HG02588 (cell line): ENCODE measurements around the gene FMN1.

Source experiments
- ATAC-seq: cut with Tn5 transposase; IDR thresholded peaks from one replicate; pipeline ENCODE4 v1.9.1; 2021; ENCODE audit warnings: mild to moderate bottlenecking, moderate library complexity; ENCODE audit not compliant: unreplicated experiment

The FMN1 gene

DNA sequence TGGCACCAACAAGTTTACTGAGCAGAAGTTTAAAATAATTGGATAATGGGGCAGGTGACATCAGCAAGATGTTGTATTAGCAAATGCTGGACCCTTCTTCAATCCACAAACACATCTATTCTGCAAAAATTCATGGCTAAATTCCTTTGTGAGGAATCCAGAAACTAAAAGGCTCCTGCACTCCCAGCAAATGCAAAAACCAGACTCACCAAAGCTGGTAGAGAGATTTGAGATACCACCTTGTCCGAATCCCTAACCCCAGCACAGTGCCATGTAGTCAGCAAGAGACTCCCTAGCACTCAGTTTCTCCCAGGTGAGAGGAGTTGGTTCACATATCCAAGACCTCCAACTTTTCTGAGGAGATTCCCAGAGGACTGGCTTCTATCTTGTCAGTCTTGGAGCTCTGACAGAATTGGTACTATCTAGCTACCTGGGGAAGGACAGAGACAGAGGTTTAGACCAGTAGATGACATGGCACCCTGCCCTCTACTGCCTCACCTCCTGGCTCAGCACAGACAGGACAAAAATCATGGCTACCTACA, 454.9 kb downstream of the FMN1 start:
- ATAC-seq: no peak

DNA sequence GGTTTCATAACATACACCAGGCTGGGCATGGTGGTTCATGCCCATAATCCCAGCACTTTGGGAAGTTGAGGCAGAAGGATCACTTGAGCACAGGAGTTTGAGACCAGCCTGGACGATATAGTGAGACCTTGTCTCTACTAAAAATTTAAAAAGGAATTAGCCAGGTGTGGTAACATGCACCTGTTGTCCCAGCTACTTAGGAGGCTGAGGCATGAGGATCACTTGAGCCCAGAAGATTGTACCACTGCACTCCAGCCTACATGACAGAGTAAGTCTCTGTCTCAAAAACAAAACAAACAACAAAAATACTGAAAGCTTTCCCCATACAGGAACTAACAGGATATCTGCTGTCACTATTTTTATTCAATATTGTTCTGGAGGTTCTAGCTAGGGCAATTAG, 455.8 kb downstream of the FMN1 start:
- ATAC-seq: no peak

GRCh38 chr15:32737304-32737703, 457.2 kb downstream of the FMN1 start:
- no peak for ATAC-seq

DNA sequence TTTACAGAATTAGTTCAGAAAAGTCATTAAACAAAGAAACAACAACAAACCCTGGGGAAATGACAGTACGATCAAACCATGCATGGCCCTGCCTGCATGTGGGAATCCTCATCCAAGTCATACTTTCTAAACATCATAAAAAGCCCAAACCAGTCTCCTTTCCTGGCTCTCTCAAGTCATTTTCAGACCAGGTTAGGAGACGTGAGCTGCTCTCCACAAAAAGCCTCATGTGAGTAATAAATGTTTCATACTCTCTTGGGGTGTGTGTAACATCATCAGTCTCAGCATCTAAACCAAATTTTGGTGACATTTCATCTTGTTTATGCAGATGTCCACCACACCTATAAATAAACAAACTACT, 457.8 kb downstream of the FMN1 start:
- ATAC-seq: no peak

DNA sequence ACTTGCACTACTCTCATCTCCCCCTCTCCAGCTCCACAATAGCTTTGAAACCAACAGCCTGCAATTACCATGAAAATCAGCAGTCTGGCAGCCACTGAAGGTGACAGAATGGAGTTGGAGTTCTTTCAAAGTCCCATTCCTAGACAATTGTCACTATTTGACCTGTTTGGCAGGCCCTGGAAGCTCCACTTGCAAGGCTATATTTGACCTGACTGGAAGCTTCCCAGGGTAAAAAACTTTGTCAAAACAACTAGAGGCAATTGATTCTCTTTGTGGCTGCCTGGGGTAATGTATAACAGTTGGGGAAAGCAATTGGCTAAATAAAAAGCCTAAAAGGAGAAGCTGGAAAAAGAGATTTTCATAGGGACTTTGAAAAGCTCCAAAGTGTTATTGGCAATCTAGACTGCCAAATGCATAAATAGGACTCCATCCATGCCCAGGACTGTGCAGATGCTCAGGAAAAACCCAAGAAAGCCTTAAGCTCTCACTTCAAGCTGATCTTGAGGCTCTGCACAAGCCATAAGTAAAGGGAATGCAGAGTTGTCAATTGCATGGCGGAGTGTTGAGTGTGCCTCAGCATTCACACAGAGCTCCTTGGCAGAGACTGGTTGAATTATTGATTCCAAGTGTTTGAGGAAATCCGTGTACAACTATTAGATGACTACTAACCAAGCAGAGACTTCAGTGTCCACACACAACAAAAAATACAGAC, 458.4 kb downstream of the FMN1 start:
- ATAC-seq: no peak

DNA sequence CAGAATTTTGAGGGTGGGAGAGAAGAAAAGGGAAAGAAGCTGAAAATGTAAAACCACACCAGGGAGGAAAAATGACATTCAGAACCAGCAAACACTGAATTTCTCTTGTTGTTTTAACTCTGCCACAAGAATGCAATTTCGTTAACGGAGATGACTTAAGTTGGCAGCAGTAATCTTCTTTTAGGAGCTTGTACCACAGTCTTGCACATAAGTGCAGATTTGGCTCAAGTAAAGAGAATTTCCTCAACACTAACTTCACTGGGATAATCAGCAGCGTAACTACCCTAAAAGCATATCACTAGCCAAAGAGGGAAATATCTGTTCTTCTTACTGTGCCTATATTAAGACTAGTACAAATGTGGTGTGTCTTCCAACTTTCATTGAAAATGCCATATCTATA, 461.2 kb downstream of the FMN1 start:
- ATAC-seq: no peak

DNA sequence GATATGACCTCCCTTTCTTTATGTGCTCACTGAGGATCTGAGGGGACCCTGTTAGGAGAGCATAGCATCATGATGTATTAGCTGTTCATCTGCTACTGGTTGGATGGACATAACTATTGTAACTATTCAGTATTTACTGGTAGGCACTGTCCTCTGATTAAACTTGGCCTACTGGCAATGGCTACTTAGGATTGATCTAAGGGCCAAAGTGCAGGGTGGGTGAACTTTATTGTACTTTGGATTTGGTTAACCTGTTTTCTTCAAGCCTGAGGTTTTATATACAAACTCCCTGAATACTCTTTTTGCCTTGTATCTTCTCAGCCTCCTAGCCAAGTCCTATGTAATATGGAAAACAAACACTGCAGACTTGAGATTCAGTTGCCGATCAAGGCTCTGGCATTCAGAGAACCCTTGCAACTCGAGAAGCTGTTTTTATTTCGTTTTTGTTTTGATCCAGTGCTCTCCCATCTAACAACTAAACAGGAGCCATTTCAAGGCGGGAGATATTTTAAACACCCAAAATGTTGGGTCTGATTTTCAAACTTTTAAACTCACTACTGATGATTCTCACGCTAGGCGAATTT, 461.8 kb downstream of the FMN1 start:
- no peak for ATAC-seq

DNA sequence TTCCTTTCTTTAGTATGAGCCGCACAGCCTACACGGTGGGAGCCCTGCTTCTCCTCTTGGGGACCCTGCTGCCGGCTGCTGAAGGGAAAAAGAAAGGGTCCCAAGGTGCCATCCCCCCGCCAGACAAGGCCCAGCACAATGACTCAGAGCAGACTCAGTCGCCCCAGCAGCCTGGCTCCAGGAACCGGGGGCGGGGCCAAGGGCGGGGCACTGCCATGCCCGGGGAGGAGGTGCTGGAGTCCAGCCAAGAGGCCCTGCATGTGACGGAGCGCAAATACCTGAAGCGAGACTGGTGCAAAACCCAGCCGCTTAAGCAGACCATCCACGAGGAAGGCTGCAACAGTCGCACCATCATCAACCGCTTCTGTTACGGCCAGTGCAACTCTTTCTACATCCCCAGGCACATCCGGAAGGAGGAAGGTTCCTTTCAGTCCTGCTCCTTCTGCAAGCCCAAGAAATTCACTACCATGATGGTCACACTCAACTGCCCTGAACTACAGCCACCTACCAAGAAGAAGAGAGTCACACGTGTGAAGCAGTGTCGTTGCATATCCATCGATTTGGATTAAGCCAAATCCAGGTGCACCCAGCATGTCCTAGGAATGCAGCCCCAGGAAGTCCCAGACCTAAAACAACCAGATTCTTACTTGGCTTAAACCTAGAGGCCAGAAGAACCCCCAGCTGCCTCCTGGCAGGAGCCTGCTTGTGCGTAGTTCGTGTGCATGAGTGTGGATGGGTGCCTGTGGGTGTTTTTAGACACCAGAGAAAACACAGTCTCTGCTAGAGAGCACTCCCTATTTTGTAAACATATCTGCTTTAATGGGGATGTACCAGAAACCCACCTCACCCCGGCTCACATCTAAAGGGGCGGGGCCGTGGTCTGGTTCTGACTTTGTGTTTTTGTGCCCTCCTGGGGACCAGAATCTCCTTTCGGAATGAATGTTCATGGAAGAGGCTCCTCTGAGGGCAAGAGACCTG, 463.5 kb downstream of the FMN1 start:
- ATAC-seq: no peak

DNA sequence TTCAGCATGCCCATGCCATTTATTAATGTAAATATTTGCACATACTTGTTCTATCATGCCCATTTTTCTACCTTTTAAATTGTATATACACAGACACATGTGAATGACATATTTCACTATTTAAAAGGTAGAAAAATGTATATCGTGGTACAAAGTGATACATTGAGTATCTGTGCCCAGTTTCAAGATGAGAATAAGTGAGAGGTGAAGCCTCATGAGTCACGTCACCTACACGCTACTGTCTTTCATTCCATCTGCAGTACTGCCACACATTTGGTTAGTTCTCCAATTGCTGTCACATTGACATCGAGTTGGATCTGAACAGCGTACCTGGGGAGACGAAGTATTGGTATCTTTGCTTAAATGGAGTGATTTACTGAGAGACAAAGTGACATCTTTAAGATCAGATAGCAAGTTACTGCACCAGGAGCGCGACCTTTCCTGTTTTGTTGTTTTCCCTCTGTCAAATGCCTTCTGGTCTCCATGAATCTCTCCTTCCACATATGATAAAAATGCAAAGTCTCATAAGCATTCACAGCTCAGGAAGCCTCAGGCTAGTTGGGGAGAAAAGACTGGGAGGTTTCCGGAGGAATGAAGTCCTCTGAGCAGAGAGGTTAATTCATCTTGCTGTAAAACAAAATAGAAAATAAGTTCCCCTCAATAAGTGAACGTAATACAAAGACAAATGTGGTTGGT, 464.7 kb downstream of the FMN1 start:
- no peak for ATAC-seq

- peak; percentile 88 for ATAC-seq
Observed at GRCh38 chr15:32723171-32723948, 471.2 kb downstream of the FMN1 start.

DNA sequence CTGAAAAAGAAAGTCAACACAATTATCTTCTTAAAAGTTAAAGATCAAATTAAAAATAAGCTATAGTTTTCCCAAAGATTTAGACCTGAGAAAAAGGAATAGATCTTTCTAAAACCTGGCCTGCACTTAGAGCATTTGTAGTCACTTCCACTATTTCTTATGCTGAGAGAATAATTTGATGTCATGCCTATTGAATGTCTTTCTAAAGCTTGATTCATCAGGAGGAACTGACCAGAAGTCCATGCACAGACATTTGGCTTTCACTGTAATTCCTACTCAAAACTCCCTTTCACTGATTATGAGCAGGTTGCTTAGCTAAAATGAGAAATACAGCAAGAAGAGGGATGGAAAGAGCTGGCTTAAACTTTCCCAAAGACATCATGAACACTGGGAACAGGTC, 472.4 kb downstream of the FMN1 start:
- no peak for ATAC-seq

DNA sequence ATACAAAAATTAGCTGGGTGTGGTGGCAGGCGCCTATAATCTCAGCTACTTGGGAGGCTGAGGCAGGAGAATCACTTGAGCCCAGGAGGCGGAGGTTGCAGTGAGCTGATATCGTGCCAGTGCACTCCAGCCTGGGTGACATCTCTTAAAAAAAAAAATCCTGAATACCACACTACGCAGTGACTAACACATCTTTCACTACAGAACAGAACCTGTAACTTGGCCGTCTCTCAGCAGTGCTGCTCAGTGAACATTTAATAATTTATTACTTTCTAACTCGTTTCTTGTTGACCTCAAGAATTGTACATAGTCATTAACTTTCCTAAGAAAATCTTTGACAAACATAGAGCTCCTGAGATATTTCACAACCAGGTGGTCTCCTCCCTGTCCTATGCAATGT, 472.9 kb downstream of the FMN1 start:
- no peak for ATAC-seq

- no peak for ATAC-seq
Observed at GRCh38 chr15:32718821-32719716, 475.4 kb downstream of the FMN1 start.

- ATAC-seq: no peak
Observed at GRCh38 chr15:32718227-32718820, 476.2 kb downstream of the FMN1 start.

- ATAC-seq: no peak
Observed at GRCh38 chr15:32717426-32718226, 476.9 kb downstream of the FMN1 start, which contains the start of gene GREM1. TSS of gene GREM1 (plus strand) at chr15:32718004. CDS start at chr15:32730691, 12,687 bp downstream.

- no peak for ATAC-seq
Observed at GRCh38 chr15:32716915-32717425, 477.5 kb downstream of the FMN1 start.

- no peak for ATAC-seq
Observed at GRCh38 chr15:32716216-32716914, 478.1 kb downstream of the FMN1 start.
